Fibroblast of the aortic adventitia (primary cell): ENCODE measurements around the gene NFIB. TPM values are rescaled to one million over a fixed set of nuclear protein-coding genes. Genes with fewer than 3 reads are reported as not detected.

ENCODE experiments used
- DNase-seq: peaks from one replicate; pipeline ENCODE4 v3.0.0-alpha.2; 2010; ENCODE audit warnings: low read depth
- H3K4me3 ChIP-seq: 2 replicates; pipeline ENCODE4 v1.5.1; 2011; ENCODE audit warnings: low read depth, mild to moderate bottlenecking, control low read depth, low read length, moderate library complexity
- CTCF ChIP-seq: IDR thresholded peaks from 2 replicates; pipeline ENCODE4 v1.5.1; 2011; ENCODE audit warnings: mild to moderate bottlenecking, low read length, control low read depth, inconsistent platforms; ENCODE audit not compliant: insufficient read depth
- total RNA-seq: library from RNA; depleted of rRNA; stranded (reverse); fragments of >200 nt; gene quantifications from 2 replicates; pipeline ENCODE4 v1.2.3, GENCODE V29; 2012; ENCODE audit warnings: low replicate concordance

The NFIB gene
- total RNA-seq, 1 donor, result 111 TPM

- DNase-seq, result peak; percentile 96
- H3K4me3 ChIP-seq, result peak overlapping the region; percentile 71
- no peak for TF ChIP-seq CTCF
Observed at GRCh38 chr9:14320271-14321181, 6.6 kb upstream of the NFIB start.

DNA sequence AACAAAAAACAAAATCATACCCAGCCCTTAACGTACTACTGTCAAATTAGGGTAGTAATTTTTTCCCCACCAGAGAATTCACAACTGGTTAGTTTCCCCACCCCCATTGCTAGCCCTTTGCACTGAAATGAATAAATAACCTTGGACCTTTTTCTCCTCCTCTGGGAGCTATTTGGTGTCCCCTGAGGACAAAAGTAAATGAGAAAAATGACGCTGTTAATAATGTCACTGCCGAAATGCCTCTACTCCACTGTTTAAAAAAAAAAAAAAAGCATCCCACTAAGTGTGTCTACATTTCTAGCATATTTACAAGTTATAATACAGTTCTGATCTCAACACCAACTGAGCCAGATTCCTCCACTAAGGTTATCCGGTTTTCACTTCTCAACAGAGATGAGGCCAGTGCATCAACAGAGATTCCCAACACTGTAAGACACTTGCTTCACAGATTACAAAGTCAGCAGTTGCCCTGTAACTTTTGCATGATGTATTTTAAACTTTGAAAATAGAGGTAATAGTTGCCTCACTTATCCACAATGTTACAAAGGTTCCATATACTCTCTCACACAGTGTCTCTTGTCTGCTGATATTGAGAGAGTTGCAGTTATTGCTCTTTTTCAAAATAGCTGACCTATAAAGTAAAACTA, 5.1 kb upstream of the NFIB start:
- DNase-seq, result peak; percentile 57
- no peak for TF ChIP-seq CTCF

DNA sequence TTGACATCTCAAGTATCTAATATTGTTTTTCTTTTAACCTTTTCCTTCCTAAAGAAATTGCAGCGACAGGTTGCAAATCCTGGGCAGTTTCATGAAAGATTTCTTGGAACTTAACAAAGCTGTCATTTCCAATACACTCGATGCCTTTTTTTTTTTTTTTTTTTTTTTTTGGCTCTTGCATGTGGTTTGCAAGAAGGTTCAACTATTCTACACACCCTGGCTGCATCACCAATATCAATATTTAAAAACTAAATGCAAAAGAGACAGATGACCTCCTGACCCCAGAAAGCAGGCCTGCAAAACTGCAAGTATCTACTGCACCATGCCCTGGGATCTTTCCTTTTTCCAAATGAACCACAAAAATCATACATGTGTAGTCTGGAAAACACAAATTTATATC, 4.4 kb upstream of the NFIB start:
- no peak for DNase-seq
- TF ChIP-seq CTCF, result no peak
- H3K4me3 ChIP-seq, result peak overlapping the region; percentile 69

More for the DNA sequence above, 5.1 kb upstream of the NFIB start:
- H3K4me3 ChIP-seq, result peak overlapping the region; percentile 69

DNA sequence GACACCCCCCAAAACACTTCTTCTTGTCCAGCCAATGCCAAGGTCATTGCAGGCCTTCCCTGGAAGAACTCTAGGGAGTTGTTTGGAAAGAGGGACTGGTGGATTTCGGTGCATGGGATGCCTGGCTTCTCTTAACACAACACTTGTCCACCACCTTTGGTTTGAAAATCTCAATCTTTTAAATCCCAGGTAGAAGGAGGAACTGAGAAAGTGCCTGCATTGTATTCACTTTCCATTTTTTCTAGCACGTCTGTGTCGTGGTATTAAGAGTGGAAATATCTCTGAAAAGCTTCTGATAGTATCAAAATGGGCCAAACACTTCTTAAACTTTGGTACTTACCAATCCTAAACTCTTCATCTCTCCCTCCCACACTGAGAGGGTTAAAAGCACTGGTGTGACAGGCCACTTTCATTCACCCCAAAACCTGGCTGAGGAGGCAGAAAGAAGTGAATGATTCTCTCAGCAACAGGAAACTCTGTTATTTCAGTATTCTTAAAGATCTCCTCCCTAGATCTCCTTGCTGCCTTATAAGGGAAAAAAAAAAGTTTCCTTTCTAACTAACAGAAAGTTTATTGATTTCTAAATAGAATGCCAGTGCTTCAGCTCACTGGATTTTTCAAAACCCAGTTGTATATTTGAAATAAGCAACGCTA, 3.9 kb upstream of the NFIB start:
- no peak for TF ChIP-seq CTCF
- peak overlapping the region; percentile 69 for H3K4me3 ChIP-seq
- peak; percentile 37 for DNase-seq

GRCh38 chr9:14316602-14317300, 2.8 kb upstream of the NFIB start:
- H3K4me3 ChIP-seq, result peak overlapping the region; percentile 69
- peak; percentile 51 for DNase-seq
- TF ChIP-seq CTCF, result no peak

DNA sequence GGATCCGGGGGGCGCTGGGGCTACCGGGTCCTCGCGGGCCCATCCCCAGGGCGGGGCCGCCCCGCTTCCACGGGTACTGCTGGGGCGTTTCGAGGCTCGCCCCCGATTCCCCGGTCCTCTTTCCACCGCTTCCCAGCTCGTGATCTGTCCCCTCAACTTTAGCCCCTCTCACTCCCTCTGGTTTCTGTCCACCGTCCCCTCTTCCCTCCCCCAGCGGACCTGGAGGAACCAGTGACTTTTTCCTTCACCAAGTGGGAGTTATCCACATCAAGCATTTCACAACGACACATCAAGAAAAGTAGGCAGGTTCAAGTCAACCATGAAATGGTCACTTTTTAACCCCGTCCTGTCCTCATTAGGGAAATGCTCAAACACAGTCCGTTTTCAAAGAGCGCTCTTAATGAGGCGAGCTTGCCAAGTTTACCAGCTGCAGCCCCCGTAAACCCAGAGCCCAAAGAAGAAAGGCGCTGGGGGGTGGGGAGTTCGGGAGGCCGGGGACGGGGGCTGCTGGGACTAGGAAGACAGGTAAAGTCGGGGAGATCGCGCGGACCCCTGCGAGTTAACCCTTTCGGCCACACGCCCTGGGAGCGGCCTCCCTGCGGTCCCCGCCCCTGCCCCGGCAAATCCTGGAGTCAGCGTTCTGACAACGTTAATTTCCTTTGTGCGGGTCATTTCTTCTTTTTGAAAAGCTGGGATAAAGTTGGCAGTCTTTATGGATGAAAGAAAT, 2.1 kb upstream of the NFIB start:
- TF ChIP-seq CTCF, result no peak
- H3K4me3 ChIP-seq, result peak overlapping the region; percentile 69
- peak; percentile 65 for DNase-seq
